ENCODE measurements around the gene TPD52L1.

The TPD52L1 gene

DNA sequence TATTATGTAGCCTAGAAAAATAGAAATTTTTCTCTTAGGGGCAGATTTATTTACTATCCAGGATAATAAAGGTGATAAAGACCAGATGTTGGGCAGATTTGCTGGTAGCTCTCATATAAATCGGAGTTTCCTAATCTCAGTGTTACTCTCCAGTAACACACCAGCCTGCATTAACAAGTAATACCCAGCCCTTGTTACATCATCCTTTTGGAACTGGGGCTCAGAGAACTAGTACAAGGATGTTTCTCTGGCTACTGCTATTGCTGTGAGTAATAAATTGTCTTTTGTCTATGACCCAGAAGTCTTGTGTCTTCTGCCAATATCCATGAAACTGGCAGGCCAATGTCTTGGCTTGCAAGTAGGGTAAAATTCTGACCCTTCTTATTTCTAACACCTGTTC lies 16.8 kb downstream of the TPD52L1 start:
- Histone ChIP-seq H3K4me3 (ENCODE audit: low read length in 2 of 2) (no peak overlapping the region), H3K9me3 (ENCODE audit: control insufficient read depth in 2 of 2, low read length in 2 of 2) (no peaks in the 10 kb centered on the region), H3K27me3 (ENCODE audit: control insufficient read depth in 2 of 2, insufficient read depth in 2 of 2, low read length in 2 of 2) (no peaks in the 10 kb centered on the region), H3K27ac (ENCODE audit: low read depth in 2 of 2, low read length in 2 of 2) (no peak overlapping the region), H3K9ac (ENCODE audit: low read depth in 1 of 2, low read length in 2 of 2) (no peak overlapping the region), H3K4me1 (ENCODE audit: control insufficient read depth in 2 of 2, insufficient read depth in 2 of 2, low read length in 2 of 2) (no peaks in the 10 kb centered on the region), H3K36me3 (ENCODE audit: control insufficient read depth in 2 of 2, insufficient read depth in 2 of 2, low read length in 2 of 2) (no peaks in the 10 kb centered on the region)

DNA sequence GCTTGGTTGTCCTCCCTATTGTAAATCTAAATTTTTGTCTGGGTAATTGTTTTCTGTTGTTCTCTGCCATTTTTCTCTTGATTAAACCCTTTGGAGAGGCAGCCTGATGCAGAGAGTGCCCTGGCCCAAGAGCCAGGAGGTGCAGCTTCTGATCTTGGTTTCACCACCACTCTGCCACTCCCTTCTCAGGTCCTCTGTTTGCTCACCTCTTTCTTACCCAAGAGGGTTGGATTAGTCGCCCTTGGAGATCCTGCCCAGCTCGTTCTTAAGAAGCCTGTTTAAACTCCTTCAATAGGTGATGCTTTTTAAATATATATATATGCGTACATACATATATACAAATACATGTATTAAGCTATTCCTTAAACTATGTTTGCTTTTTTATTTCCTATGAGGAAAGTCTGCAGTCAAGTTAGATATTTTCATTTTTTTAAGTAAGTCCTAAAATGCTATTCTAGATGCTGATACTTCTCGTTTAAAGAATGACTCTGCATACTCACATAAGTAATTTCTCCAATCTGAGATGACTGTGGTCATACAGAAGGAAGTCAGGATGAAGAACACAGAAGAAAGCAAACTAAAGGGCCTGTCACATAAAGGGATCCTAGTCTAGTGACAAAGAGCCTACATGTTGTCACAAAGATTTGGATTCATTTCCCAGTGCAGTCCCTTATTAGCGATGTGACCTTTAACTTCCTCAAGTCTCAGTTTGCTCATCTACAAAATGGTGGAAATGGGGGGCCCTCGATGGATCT lies 19.9 kb downstream of the TPD52L1 start:
- no peak overlapping the region for H3K27ac ChIP-seq (ENCODE audit: low read depth in 2 of 2, low read length in 2 of 2)
- no peak overlapping the region for H3K4me3 ChIP-seq (ENCODE audit: low read length in 2 of 2)
- H3K9ac ChIP-seq (ENCODE audit: low read depth in 1 of 2, low read length in 2 of 2), result no peak overlapping the region
- H3K9me3 ChIP-seq (ENCODE audit: control insufficient read depth in 2 of 2, low read length in 2 of 2), result no peaks in the 10 kb centered on the region
- no peaks in the 10 kb centered on the region for H3K4me1 ChIP-seq (ENCODE audit: control insufficient read depth in 2 of 2, insufficient read depth in 2 of 2, low read length in 2 of 2)
- H3K27me3 ChIP-seq (ENCODE audit: control insufficient read depth in 2 of 2, insufficient read depth in 2 of 2, low read length in 2 of 2), result no peaks in the 10 kb centered on the region
- H3K36me3 ChIP-seq (ENCODE audit: control insufficient read depth in 2 of 2, insufficient read depth in 2 of 2, low read length in 2 of 2), result no peaks in the 10 kb centered on the region

DNA sequence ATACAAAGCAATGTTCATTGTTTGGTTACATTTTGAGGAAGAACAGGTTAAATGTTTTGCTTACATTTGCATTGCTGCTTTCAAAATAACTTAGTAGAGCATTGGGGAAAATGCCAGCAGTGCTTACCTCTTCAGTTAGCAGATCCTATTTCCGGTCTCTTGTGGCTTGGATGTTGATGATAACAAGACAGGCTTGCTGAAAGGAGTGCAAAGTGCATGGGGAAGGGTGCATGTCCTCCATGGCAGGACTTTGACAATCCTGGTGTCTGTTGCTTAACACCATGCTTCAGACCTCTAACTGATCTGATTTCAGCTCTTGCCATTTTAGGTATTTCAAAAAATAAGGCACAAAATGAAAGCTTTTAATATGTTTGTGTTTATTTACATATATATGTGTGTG lies 21.1 kb downstream of the TPD52L1 start:
- Histone ChIP-seq H3K4me3 (ENCODE audit: low read length in 2 of 2) (no peak overlapping the region), H3K36me3 (ENCODE audit: control insufficient read depth in 2 of 2, insufficient read depth in 2 of 2, low read length in 2 of 2) (no peaks in the 10 kb centered on the region), H3K9ac (ENCODE audit: low read depth in 1 of 2, low read length in 2 of 2) (no peak overlapping the region), H3K9me3 (ENCODE audit: control insufficient read depth in 2 of 2, low read length in 2 of 2) (no peaks in the 10 kb centered on the region), H3K27me3 (ENCODE audit: control insufficient read depth in 2 of 2, insufficient read depth in 2 of 2, low read length in 2 of 2) (no peaks in the 10 kb centered on the region), H3K4me1 (ENCODE audit: control insufficient read depth in 2 of 2, insufficient read depth in 2 of 2, low read length in 2 of 2) (no peaks in the 10 kb centered on the region), H3K27ac (ENCODE audit: low read depth in 2 of 2, low read length in 2 of 2) (no peak overlapping the region)

DNA sequence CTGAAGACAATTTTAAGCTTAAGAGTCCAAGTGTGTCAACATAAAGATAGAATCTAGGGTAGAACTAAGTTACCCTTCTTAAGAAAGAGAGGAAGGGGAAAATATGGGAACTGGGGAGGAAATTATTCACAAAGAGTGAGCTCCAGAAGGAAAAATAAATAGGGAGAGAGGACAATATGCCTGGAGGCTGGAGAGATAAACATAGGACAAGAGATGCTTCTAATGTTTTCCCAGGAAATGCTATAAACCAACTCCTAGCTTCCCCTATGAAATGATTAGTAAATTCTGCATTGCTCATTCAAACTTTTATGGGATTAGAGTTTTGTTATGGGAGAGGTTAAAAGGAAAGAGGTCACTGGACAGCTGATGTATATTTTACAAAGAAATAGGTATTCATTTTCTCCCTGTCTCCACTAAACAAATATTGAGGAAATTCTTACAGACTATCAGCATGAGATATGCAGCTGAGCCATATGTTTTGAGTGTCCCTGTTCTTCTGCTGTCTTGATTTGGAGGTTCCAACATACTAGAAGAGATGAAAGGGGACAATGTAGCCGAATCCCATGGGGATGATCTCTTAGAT lies 22.0 kb downstream of the TPD52L1 start:
- Histone ChIP-seq H3K36me3 (ENCODE audit: control insufficient read depth in 2 of 2, insufficient read depth in 2 of 2, low read length in 2 of 2) (no peaks in the 10 kb centered on the region), H3K27me3 (ENCODE audit: control insufficient read depth in 2 of 2, insufficient read depth in 2 of 2, low read length in 2 of 2) (no peaks in the 10 kb centered on the region), H3K9me3 (ENCODE audit: control insufficient read depth in 2 of 2, low read length in 2 of 2) (no peaks in the 10 kb centered on the region), H3K9ac (ENCODE audit: low read depth in 1 of 2, low read length in 2 of 2) (no peak overlapping the region), H3K27ac (ENCODE audit: low read depth in 2 of 2, low read length in 2 of 2) (no peak overlapping the region), H3K4me3 (ENCODE audit: low read length in 2 of 2) (no peak overlapping the region), H3K4me1 (ENCODE audit: control insufficient read depth in 2 of 2, insufficient read depth in 2 of 2, low read length in 2 of 2) (no peaks in the 10 kb centered on the region)

DNA sequence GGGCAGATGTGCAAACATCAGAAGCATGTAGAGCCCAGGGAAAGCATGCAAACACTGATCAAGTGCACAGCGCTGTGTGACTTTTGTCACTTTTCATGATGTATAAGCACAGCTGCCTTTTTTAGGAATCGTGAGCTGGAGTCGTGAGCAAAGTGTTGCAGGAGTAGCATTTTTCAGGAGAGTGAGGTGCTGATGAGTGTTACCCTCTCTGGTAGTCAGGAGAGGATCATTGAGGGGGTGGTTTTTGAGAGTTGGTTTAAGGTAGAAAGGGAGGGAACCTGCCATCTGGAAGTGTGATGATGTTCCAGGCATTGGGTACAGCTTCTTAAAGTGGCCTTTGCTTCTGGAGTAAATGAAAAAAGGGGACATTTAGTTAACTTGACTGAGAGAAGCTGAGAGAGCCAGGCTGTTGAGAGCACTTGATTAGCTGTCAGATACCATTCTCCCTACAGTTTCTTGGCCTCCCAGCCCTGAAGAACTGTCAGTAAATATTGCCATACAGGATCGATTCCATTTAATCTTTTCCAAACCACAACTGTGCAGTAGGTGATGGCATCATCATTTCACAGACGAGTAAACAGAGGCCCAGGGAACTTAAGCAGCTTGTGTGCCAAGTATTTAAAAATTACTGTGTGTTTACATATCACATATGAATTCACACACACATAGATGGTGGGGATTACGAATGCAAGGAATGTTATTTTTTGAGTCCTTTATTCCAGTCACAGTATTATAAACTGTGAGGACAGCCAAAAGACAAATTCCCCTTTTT lies 28.9 kb downstream of the TPD52L1 start:
- no peak overlapping the region for H3K9ac ChIP-seq (ENCODE audit: low read depth in 1 of 2, low read length in 2 of 2)
- no peaks in the 10 kb centered on the region for H3K4me1 ChIP-seq (ENCODE audit: control insufficient read depth in 2 of 2, insufficient read depth in 2 of 2, low read length in 2 of 2)
- H3K27ac ChIP-seq (ENCODE audit: low read depth in 2 of 2, low read length in 2 of 2), result no peak overlapping the region
- H3K4me3 ChIP-seq (ENCODE audit: low read length in 2 of 2), result no peak overlapping the region
- H3K27me3 ChIP-seq (ENCODE audit: control insufficient read depth in 2 of 2, insufficient read depth in 2 of 2, low read length in 2 of 2), result no peaks in the 10 kb centered on the region
- no peaks in the 10 kb centered on the region for H3K9me3 ChIP-seq (ENCODE audit: control insufficient read depth in 2 of 2, low read length in 2 of 2)
- H3K36me3 ChIP-seq (ENCODE audit: control insufficient read depth in 2 of 2, insufficient read depth in 2 of 2, low read length in 2 of 2), result no peaks in the 10 kb centered on the region

DNA sequence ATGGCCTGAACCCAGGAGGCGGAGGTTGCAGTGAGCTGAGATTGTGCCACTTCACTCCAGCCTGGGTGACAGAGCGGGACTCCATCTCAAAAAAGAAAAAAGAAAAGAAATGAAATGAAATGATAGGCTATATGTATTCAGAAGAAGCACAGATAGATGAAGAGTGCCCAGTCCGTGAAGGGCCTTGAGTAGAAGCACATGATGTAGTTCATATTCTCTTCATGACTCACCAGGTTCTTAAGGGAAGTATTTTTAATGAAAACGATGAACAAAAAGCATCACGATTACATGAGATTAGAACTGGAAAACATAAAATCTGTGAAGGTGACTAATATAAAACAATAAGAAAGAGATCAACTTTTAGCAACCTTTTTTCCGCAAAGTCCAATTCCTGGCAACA lies 29.8 kb downstream of the TPD52L1 start:
- no peaks in the 10 kb centered on the region for H3K4me1 ChIP-seq (ENCODE audit: control insufficient read depth in 2 of 2, insufficient read depth in 2 of 2, low read length in 2 of 2)
- H3K27me3 ChIP-seq (ENCODE audit: control insufficient read depth in 2 of 2, insufficient read depth in 2 of 2, low read length in 2 of 2), result no peaks in the 10 kb centered on the region
- no peak overlapping the region for H3K9ac ChIP-seq (ENCODE audit: low read depth in 1 of 2, low read length in 2 of 2)
- H3K9me3 ChIP-seq (ENCODE audit: control insufficient read depth in 2 of 2, low read length in 2 of 2), result no peaks in the 10 kb centered on the region
- no peaks in the 10 kb centered on the region for H3K36me3 ChIP-seq (ENCODE audit: control insufficient read depth in 2 of 2, insufficient read depth in 2 of 2, low read length in 2 of 2)
- H3K27ac ChIP-seq (ENCODE audit: low read depth in 2 of 2, low read length in 2 of 2), result no peak overlapping the region
- no peak overlapping the region for H3K4me3 ChIP-seq (ENCODE audit: low read length in 2 of 2)

DNA sequence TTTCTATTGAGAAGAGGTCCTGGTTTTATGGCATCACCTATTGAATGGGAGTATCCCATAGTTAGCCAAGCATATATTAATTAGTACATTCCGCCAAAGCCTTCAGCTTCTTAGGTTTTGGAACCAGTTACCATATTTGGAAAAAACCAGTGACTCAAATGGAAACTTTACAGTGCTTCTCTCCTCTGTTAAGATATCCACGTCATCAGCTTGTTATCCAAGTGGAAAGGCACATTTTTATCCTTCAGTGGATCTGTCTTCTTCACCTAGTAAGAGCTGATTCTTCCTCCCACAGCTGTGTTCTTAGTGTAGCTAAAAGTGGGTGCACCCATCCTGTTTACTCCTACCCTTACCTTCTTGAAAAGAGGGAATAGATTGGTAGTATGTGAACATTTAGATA lies 34.5 kb downstream of the TPD52L1 start:
- H3K9me3 ChIP-seq (ENCODE audit: control insufficient read depth in 2 of 2, low read length in 2 of 2), result no peaks in the 10 kb centered on the region
- no peaks in the 10 kb centered on the region for H3K27me3 ChIP-seq (ENCODE audit: control insufficient read depth in 2 of 2, insufficient read depth in 2 of 2, low read length in 2 of 2)
- no peak overlapping the region for H3K4me3 ChIP-seq (ENCODE audit: low read length in 2 of 2)
- H3K9ac ChIP-seq (ENCODE audit: low read depth in 1 of 2, low read length in 2 of 2), result no peak overlapping the region
- H3K36me3 ChIP-seq (ENCODE audit: control insufficient read depth in 2 of 2, insufficient read depth in 2 of 2, low read length in 2 of 2), result no peaks in the 10 kb centered on the region
- H3K4me1 ChIP-seq (ENCODE audit: control insufficient read depth in 2 of 2, insufficient read depth in 2 of 2, low read length in 2 of 2), result peaks cover 0 to 2% of the 10 kb centered on the region in 2 donors
- H3K27ac ChIP-seq (ENCODE audit: low read depth in 2 of 2, low read length in 2 of 2), result no peak overlapping the region

DNA sequence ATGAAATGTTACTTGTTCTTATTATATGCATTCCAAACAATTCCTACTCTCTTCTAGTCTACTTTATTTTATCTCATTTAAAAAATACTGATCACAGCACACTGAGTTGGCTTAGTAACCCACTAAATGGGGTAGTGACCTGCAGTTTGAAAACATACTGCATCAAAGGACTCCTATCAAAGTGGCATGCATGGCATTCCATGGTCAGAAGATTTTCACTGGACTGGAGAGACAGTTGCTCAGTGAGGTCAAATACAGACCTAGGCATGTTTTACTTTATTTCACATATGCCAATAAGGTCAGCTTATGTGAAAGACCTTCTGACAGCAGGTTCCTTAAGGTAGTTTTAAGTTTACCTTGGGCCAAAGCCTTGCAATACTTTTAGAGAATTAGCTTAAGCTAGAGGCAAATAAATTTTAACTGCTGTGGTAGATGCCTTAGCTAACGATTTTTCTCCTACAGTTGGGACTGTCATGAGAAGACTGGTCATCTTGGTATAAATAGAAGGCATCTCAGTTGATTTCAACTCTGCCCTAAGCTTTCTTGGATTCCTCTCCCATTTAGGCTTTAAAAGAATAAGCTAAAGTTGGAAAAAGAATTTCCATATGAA lies 35.1 kb downstream of the TPD52L1 start:
- no peaks in the 10 kb centered on the region for H3K36me3 ChIP-seq (ENCODE audit: control insufficient read depth in 2 of 2, insufficient read depth in 2 of 2, low read length in 2 of 2)
- no peak overlapping the region for H3K4me3 ChIP-seq (ENCODE audit: low read length in 2 of 2)
- peaks cover 0 to 4% of the 10 kb centered on the region in 2 donors for H3K4me1 ChIP-seq (ENCODE audit: control insufficient read depth in 2 of 2, insufficient read depth in 2 of 2, low read length in 2 of 2)
- no peak overlapping the region for H3K27ac ChIP-seq (ENCODE audit: low read depth in 2 of 2, low read length in 2 of 2)
- no peaks in the 10 kb centered on the region for H3K9me3 ChIP-seq (ENCODE audit: control insufficient read depth in 2 of 2, low read length in 2 of 2)
- no peaks in the 10 kb centered on the region for H3K27me3 ChIP-seq (ENCODE audit: control insufficient read depth in 2 of 2, insufficient read depth in 2 of 2, low read length in 2 of 2)
- H3K9ac ChIP-seq (ENCODE audit: low read depth in 1 of 2, low read length in 2 of 2), result no peak overlapping the region

DNA sequence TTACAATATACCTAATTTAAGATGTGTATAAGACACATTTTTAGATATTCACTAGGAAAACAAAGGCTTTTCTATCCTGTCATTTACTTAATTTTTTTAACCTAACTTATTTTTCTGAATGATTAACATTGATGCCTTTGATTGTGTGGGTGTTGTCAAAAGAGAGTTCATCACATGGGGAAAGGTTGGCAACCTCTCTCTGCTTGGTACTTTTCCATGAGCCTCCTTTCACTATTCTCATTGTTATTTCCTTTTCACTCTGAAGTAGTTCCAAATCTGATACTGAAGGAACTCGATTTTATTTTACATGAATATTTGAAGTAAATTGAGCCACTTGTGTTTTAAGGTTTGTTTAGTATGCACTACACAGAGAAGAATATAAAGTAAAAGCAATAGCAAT lies 35.9 kb downstream of the TPD52L1 start:
- H3K36me3 ChIP-seq (ENCODE audit: control insufficient read depth in 2 of 2, insufficient read depth in 2 of 2, low read length in 2 of 2), result no peaks in the 10 kb centered on the region
- no peak overlapping the region for H3K27ac ChIP-seq (ENCODE audit: low read depth in 2 of 2, low read length in 2 of 2)
- H3K9me3 ChIP-seq (ENCODE audit: control insufficient read depth in 2 of 2, low read length in 2 of 2), result no peaks in the 10 kb centered on the region
- H3K9ac ChIP-seq (ENCODE audit: low read depth in 1 of 2, low read length in 2 of 2), result no peak overlapping the region
- H3K4me1 ChIP-seq (ENCODE audit: control insufficient read depth in 2 of 2, insufficient read depth in 2 of 2, low read length in 2 of 2), result peaks cover 0 to 4% of the 10 kb centered on the region in 2 donors
- H3K27me3 ChIP-seq (ENCODE audit: control insufficient read depth in 2 of 2, insufficient read depth in 2 of 2, low read length in 2 of 2), result no peaks in the 10 kb centered on the region
- no peak overlapping the region for H3K4me3 ChIP-seq (ENCODE audit: low read length in 2 of 2)

DNA sequence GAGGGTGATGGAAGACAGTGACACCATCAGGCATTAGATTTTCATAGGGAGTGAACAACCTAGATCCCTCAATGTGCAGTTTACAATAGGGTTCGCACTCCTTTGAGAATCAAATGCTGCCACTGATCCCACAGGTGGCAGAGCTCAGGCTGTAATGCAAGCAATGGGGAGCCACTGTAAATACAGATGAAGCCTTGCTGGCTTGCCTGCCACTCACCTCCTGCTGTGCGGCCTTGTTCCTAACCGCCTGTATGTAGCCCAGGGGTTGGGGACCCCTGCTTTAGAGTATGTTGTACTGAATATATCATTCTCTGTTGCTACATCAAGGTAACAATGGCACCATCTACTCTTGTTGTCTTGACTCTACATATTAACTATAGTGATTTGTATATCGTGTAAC lies 37.1 kb downstream of the TPD52L1 start:
- H3K27me3 ChIP-seq (ENCODE audit: control insufficient read depth in 2 of 2, insufficient read depth in 2 of 2, low read length in 2 of 2), result no peaks in the 10 kb centered on the region
- peaks cover 0 to 4% of the 10 kb centered on the region in 2 donors for H3K4me1 ChIP-seq (ENCODE audit: control insufficient read depth in 2 of 2, insufficient read depth in 2 of 2, low read length in 2 of 2)
- no peaks in the 10 kb centered on the region for H3K36me3 ChIP-seq (ENCODE audit: control insufficient read depth in 2 of 2, insufficient read depth in 2 of 2, low read length in 2 of 2)
- H3K9me3 ChIP-seq (ENCODE audit: control insufficient read depth in 2 of 2, low read length in 2 of 2), result no peaks in the 10 kb centered on the region
- no peak overlapping the region for H3K9ac ChIP-seq (ENCODE audit: low read depth in 1 of 2, low read length in 2 of 2)
- H3K27ac ChIP-seq (ENCODE audit: low read depth in 2 of 2, low read length in 2 of 2), result no peak overlapping the region
- no peak overlapping the region for H3K4me3 ChIP-seq (ENCODE audit: low read length in 2 of 2)
